ENCODE data around the gene VPS37D. TPM values are rescaled to one million over a fixed set of nuclear protein-coding genes. Genes with fewer than 3 reads are reported as not detected.

Gene VPS37D
- total and polyA plus RNA-seq, 10 of the 15 experiments (the other 5 are each of a cell fraction or from before 2014, with no cell fraction given), result 0.10 to 0.45 (median 0.16) TPM; not detected in 6

GRCh38 chr7:73704640-73705550 lies 37.3 kb downstream of the VPS37D start (continued):
- TF ChIP-seq CUX1 (IDR thresholded peaks at IDR 0.05; ENCODE audit: insufficient replicate concordance, low read depth, low read length) (no peak), POLR2A (IDR thresholded peaks at IDR 0.05; ENCODE audit: low read depth, low read length) (no peak)

- ATAC-seq (no peak), FAIRE-seq (no peak), DNase-seq (ENCODE audit: low read depth, low spot score) (no peak)
- Histone ChIP-seq H3K4me3 (no peak overlapping the region), H2AFZ (ENCODE audit: control insufficient read depth, low read depth, low read length) (no peak overlapping the region), H3K4me1 (ENCODE audit: control insufficient read depth, insufficient read depth, low read length) (no peaks in the 10 kb centered on the region), H3K27me3 (replicated peaks in 1 of 2; ENCODE audit: control insufficient read depth in 2 of 2, insufficient read depth in 2 of 2, low read length in 1 of 2) (no peaks in the 10 kb centered on the region), H4K20me1 (ENCODE audit: control insufficient read depth, insufficient read depth) (no peaks in the 10 kb centered on the region), H3K4me2 (ENCODE audit: control insufficient read depth, insufficient read depth) (no peak overlapping the region), H3K9me3 (replicated peaks; ENCODE audit: control insufficient read depth, insufficient read depth, low read length) (no peaks in the 10 kb centered on the region), H3K79me2 (ENCODE audit: control insufficient read depth, insufficient read depth, low read length) (no peaks in the 10 kb centered on the region), H3K9ac (ENCODE audit: control insufficient read depth, insufficient read depth, low read length) (no peak overlapping the region), H3K27ac (ENCODE audit: control insufficient read depth, insufficient read depth) (no peak overlapping the region), H3K36me3 (ENCODE audit: control insufficient read depth in 2 of 2, insufficient read depth in 2 of 2, low read length in 1 of 2) (no peaks in the 10 kb centered on the region; a peak in 2 of 4 replicates)
- RAD21 ChIA-PET (ENCODE audit: unreplicated experiment), result no interaction called here
- in situ Hi-C loops (cut with MboI) (no loop called here), intact Hi-C loops (cut with micrococcal nuclease; ENCODE audit: unreplicated experiment) (no loop called here)
- no peak for TF ChIP-seq ZNF274 (IDR thresholded peaks at IDR 0.05; ENCODE audit: insufficient read depth, insufficient read length)
- no peak for TF ChIP-seq CHD1 (IDR thresholded peaks at IDR 0.05; ENCODE audit: low read depth, low read length)
- TF ChIP-seq BMI1 (IDR thresholded peaks at IDR 0.05; ENCODE audit: borderline replicate concordance), result no peak
- no peak for TF ChIP-seq HDGF (IDR thresholded peaks at IDR 0.05)
- TF ChIP-seq NFYB (IDR thresholded peaks at IDR 0.05; ENCODE audit: insufficient read depth, low read depth, low read length), result no peak
- TF ChIP-seq ZBTB11 (CRISPR knock-in tag; IDR thresholded peaks at IDR 0.05), result no peak
- TF ChIP-seq USF2 (IDR thresholded peaks at IDR 0.05; ENCODE audit: borderline replicate concordance, low read depth, low read length), result no peak
- TF ChIP-seq KAT2A (conservative IDR thresholded peaks at IDR 0.05; ENCODE audit: control insufficient read depth, low read depth, low read length), result no peak
- no peak for TF ChIP-seq BRCA1 (IDR thresholded peaks at IDR 0.05; ENCODE audit: low read depth, low read length)
- no peak for TF ChIP-seq SMAD5 (IDR thresholded peaks at IDR 0.05; ENCODE audit: low read depth)
- no TSS peak for BruUV-seq (replicated peaks)
- POLR2A ChIA-PET, result interaction anchor here (0.7 kb wide), 1 partner anchor 660 kb away, joined by 4 read pairs; no protein-coding TSS in a partner anchor
- 61% methylated on average over 10 of the region's 10 CpGs for WGBS (ENCODE audit: insufficient coverage, insufficient replicate concordance, low lambda C conversion rate, missing lambda C conversion rate)
- CTCF ChIA-PET, result interaction anchor here (0.6 kb wide), 1 partner anchor 96 kb away, joined by 3 read pairs; no protein-coding TSS in a partner anchor
- SMC1A ChIA-PET (ENCODE audit: uncharacterized antibody, unreplicated experiment), result no interaction called here
Observed at GRCh38 chr7:73705551-73705920, 37.9 kb downstream of the VPS37D start.

Measured in GM12878 (cell line).